B cell (primary cell): ENCODE data around the gene SCFD2.

ENCODE experiments used
- EZH2 ChIP-seq: IDR thresholded peaks from 2 replicates; pipeline ENCODE4 v1.6.1; 2012; ENCODE audit warnings: borderline replicate concordance, low read depth, mild to moderate bottlenecking, moderate library complexity, low read length; ENCODE audit not compliant: insufficient read depth, poor library complexity, severe bottlenecking
- TF ChIP-seq, protein P1 (sequence below): fragments of 200-600 bp; IDR thresholded peaks from one replicate; pipeline ENCODE4 v1.8.0; 2022; ENCODE audit warnings: antibody characterized with exemption, mild to moderate bottlenecking

GRCh38 chr4:53005149-53005546 lies 360.7 kb downstream of the SCFD2 start:
- TF ChIP-seq, protein P1, sequence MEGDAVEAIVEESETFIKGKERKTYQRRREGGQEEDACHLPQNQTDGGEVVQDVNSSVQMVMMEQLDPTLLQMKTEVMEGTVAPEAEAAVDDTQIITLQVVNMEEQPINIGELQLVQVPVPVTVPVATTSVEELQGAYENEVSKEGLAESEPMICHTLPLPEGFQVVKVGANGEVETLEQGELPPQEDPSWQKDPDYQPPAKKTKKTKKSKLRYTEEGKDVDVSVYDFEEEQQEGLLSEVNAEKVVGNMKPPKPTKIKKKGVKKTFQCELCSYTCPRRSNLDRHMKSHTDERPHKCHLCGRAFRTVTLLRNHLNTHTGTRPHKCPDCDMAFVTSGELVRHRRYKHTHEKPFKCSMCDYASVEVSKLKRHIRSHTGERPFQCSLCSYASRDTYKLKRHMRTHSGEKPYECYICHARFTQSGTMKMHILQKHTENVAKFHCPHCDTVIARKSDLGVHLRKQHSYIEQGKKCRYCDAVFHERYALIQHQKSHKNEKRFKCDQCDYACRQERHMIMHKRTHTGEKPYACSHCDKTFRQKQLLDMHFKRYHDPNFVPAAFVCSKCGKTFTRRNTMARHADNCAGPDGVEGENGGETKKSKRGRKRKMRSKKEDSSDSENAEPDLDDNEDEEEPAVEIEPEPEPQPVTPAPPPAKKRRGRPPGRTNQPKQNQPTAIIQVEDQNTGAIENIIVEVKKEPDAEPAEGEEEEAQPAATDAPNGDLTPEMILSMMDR, result no peak
- TF ChIP-seq EZH2, result no peak
